H9 (cell line): ENCODE data around the gene CACNA1I. TPM values are rescaled to one million over a fixed set of nuclear protein-coding genes. Genes with fewer than 3 reads are reported as not detected.

Source experiments
- DNase-seq: peaks from one replicate; pipeline ENCODE4 v3.0.0-alpha.2; 2017
- H2AFZ ChIP-seq: one replicate; pipeline ENCODE4 v1.6.1; 2013; ENCODE audit warnings: mild to moderate bottlenecking, low read length, control low read depth, moderate library complexity
- H2AK5ac ChIP-seq: 2 replicates; pipeline ENCODE4 v1.6.1; 2013; ENCODE audit warnings: low read length, control low read depth, mixed read lengths; ENCODE audit not compliant: insufficient read length
- H2BK120ac ChIP-seq: one replicate; pipeline ENCODE4 v1.6.1; 2013; ENCODE audit warnings: low read depth, mild to moderate bottlenecking, low read length, control low read depth, inconsistent platforms; ENCODE audit not compliant: poor library complexity, severe bottlenecking
- H2BK12ac ChIP-seq: 2 replicates; pipeline ENCODE4 v1.6.1; 2013; ENCODE audit warnings: low read length, control low read depth, mixed read lengths, low read depth; ENCODE audit not compliant: insufficient read length
- H2BK15ac ChIP-seq: 2 replicates; pipeline ENCODE4 v1.6.1; 2013; ENCODE audit warnings: low read depth, low read length, control low read depth
- H2BK20ac ChIP-seq: one replicate; pipeline ENCODE4 v1.6.1; 2013; ENCODE audit warnings: low read depth, mild to moderate bottlenecking, low read length, control low read depth, inconsistent platforms; ENCODE audit not compliant: poor library complexity, severe bottlenecking
- H2BK5ac ChIP-seq: 2 replicates; pipeline ENCODE4 v1.6.1; 2013; ENCODE audit warnings: low read length, control low read depth, mixed read lengths; ENCODE audit not compliant: insufficient read length
- H3K14ac ChIP-seq: 2 replicates; pipeline ENCODE4 v1.6.1; 2013; ENCODE audit warnings: low read length, control low read depth; ENCODE audit not compliant: insufficient read depth
- H3K18ac ChIP-seq: 2 replicates; pipeline ENCODE4 v1.6.1; 2013; ENCODE audit warnings: low read depth, mild to moderate bottlenecking, mixed read lengths, low read length, control low read depth; ENCODE audit not compliant: insufficient read length
- H3K23ac ChIP-seq: 2 replicates; pipeline ENCODE4 v1.6.1; 2013; ENCODE audit warnings: low read length, control low read depth, mixed read lengths, low read depth; ENCODE audit not compliant: insufficient read length
- H3K23me2 ChIP-seq: 2 replicates; pipeline ENCODE4 v1.6.1; 2013; ENCODE audit warnings: low read depth, mild to moderate bottlenecking, mixed read lengths, low read length, control low read depth; ENCODE audit not compliant: insufficient read length, poor library complexity, severe bottlenecking
- H3K27ac ChIP-seq: 2 replicates; pipeline ENCODE4 v1.5.1; 2013; ENCODE audit warnings: low read length, control low read depth, mixed read lengths, low read depth; ENCODE audit not compliant: insufficient read length
- H3K27me3 ChIP-seq: 2 replicates; pipeline ENCODE4 v1.6.1; 2013; ENCODE audit warnings: low read length, control low read depth, inconsistent platforms; ENCODE audit not compliant: insufficient read depth
- H3K4ac ChIP-seq: 2 replicates; pipeline ENCODE4 v1.6.1; 2013; ENCODE audit warnings: low read depth, mild to moderate bottlenecking, control low read depth, inconsistent platforms, low read length, moderate library complexity
- H3K4me1 ChIP-seq: 2 replicates; pipeline ENCODE4 v1.6.1; 2013; ENCODE audit warnings: low read length, control low read depth, inconsistent platforms; ENCODE audit not compliant: insufficient read depth
- H3K4me2 ChIP-seq: 2 replicates; pipeline ENCODE4 v1.6.1; 2013; ENCODE audit warnings: low read length, control low read depth, mixed read lengths; ENCODE audit not compliant: insufficient read length, insufficient read depth
- H3K56ac ChIP-seq: 2 replicates; pipeline ENCODE4 v1.6.1; 2013; ENCODE audit warnings: low read depth, mild to moderate bottlenecking, mixed read lengths, low read length, control low read depth; ENCODE audit not compliant: insufficient read length
- H3K79me1 ChIP-seq: 2 replicates; pipeline ENCODE4 v1.6.1; 2013; ENCODE audit warnings: low read depth, mild to moderate bottlenecking, moderate library complexity, low read length, control low read depth, inconsistent platforms; ENCODE audit not compliant: insufficient read depth, poor library complexity, severe bottlenecking
- H3K79me2 ChIP-seq: 2 replicates; pipeline ENCODE4 v1.6.1; 2013; ENCODE audit warnings: low read length, control low read depth, inconsistent platforms; ENCODE audit not compliant: insufficient read depth
- H3K9ac ChIP-seq: 2 replicates; pipeline ENCODE4 v1.6.1; 2013; ENCODE audit warnings: low read length, control low read depth, mixed read lengths; ENCODE audit not compliant: insufficient read length; ENCODE audit errors: extremely low read depth
- H3K9me3 ChIP-seq: one replicate; pipeline ENCODE4 v1.6.1; 2013; ENCODE audit warnings: low read depth, low read length, inconsistent platforms; ENCODE audit not compliant: control insufficient read depth
- H3T11ph ChIP-seq: one replicate; pipeline ENCODE4 v1.6.1; 2013; ENCODE audit warnings: mild to moderate bottlenecking, low read length, control low read depth, inconsistent platforms
- H4K20me1 ChIP-seq: one replicate; pipeline ENCODE4 v1.6.1; 2013; ENCODE audit not compliant: control insufficient read depth, insufficient read length, insufficient read depth
- H4K5ac ChIP-seq: 2 replicates; pipeline ENCODE4 v1.6.1; 2013; ENCODE audit warnings: low read depth, mild to moderate bottlenecking, mixed read lengths, low read length, control low read depth; ENCODE audit not compliant: insufficient read length
- H4K8ac ChIP-seq: replicated peaks from 2 replicates; pipeline ENCODE4 v1.6.1; 2013; ENCODE audit warnings: low read length, control low read depth, mixed read lengths, low read depth; ENCODE audit not compliant: insufficient read length
- H4K91ac ChIP-seq: 2 replicates; pipeline ENCODE4 v1.6.1; 2013; ENCODE audit warnings: low read depth, mild to moderate bottlenecking, moderate library complexity, mixed read lengths, low read length, control low read depth; ENCODE audit not compliant: insufficient read length
- H3K27ac Mint-ChIP-seq, 3 experiments: 2 replicates in 2 of 3; 3 replicates in 1 of 3; pipeline ENCODE4 v1.8.0; 2020 to 2021; ENCODE audit warnings: mixed read lengths in 3 of 3, mild to moderate bottlenecking in 1 of 3, moderate library complexity in 1 of 3
- H3K27me3 Mint-ChIP-seq: 2 replicates; pipeline ENCODE4 v1.8.0; 2021; ENCODE audit warnings: low read depth, mild to moderate bottlenecking, moderate library complexity, mixed read lengths
- H3K36me3 Mint-ChIP-seq, 3 experiments: 2 replicates in 2 of 3; 3 replicates in 1 of 3; pipeline ENCODE4 v1.8.0; 2020 to 2021; ENCODE audit warnings: low read depth in 3 of 3, mixed read lengths in 3 of 3; ENCODE audit not compliant: insufficient read depth in 1 of 3
- H3K4me1 Mint-ChIP-seq, 2 experiments: 2 replicates each; pipeline ENCODE4 v1.8.0; 2020; ENCODE audit warnings: mixed read lengths in 2 of 2
- H3K4me3 Mint-ChIP-seq, 2 experiments: 2 replicates in 1 of 2; 3 replicates in 1 of 2; pipeline ENCODE4 v1.8.0; 2020 to 2021; ENCODE audit warnings: mild to moderate bottlenecking in 2 of 2, mixed read lengths in 2 of 2, moderate library complexity in 1 of 2
- H3K9me3 Mint-ChIP-seq, 2 experiments: 2 replicates in 1 of 2; 3 replicates in 1 of 2; pipeline ENCODE4 v1.8.0; 2020; ENCODE audit warnings: mild to moderate bottlenecking in 2 of 2, mixed read lengths in 2 of 2, moderate library complexity in 1 of 2
- CTCF ChIP-seq: fragments of 200-600 bp; sonication (generic); conservative IDR thresholded peaks from 3 replicates; pipeline ENCODE4 v1.8.0; 2021; ENCODE audit warnings: antibody characterized with exemption, mild to moderate bottlenecking
- WGBS: extraction: QIAGEN DNeasy Blood & Tissue Kit; methylation state at CpG from one replicate; pipeline ENCODE4 v1.1.7; 2013; ENCODE audit warnings: missing lambda C conversion rate, low lambda C conversion rate, mixed read lengths; ENCODE audit not compliant: insufficient read length; ENCODE audit errors: extremely low coverage; 5-methylcytosine and 5-hydroxymethylcytosine counted together
- total RNA-seq: library from RNA; stranded (reverse); gene quantifications from 2 replicates; pipeline ENCODE4 v1.2.1, GENCODE V29; 2021

CACNA1I gene
- total RNA-seq, 1 experiment from 2014 or later: 0.50 TPM

GRCh38 chr22:39718206-39718605 lies 147.7 kb downstream of the CACNA1I start:
- no peak overlapping the region for H3K14ac ChIP-seq
- H3K9me3 ChIP-seq: no peaks in the 10 kb centered on the region
- H2BK15ac ChIP-seq: no peak overlapping the region
- no peak overlapping the region for H2BK20ac ChIP-seq
- H3K36me3 Mint-ChIP-seq: no peaks in the 10 kb centered on the region
- no peak overlapping the region for H3K9ac ChIP-seq
- no peak for DNase-seq
- no peak overlapping the region for H3K4me3 Mint-ChIP-seq
- H4K91ac ChIP-seq: no peak overlapping the region
- H3K27me3 Mint-ChIP-seq: peaks cover 12% of the 10 kb centered on the region
- H3K4me2 ChIP-seq: no peak overlapping the region
- H4K20me1 ChIP-seq: no peaks in the 10 kb centered on the region
- no peak overlapping the region for H3T11ph ChIP-seq
- H3K9me3 Mint-ChIP-seq: no peaks in the 10 kb centered on the region
- WGBS: no CpG with 5 or more reads among the region's 7 CpGs
- no peak overlapping the region for H4K8ac ChIP-seq
- no peak overlapping the region for H2AK5ac ChIP-seq
- H2AFZ ChIP-seq: no peak overlapping the region
- no peaks in the 10 kb centered on the region for H3K23me2 ChIP-seq
- peaks cover 19 to 25% of the 10 kb centered on the region in 2 experiments for H3K4me1 Mint-ChIP-seq
- no peak overlapping the region for H2BK120ac ChIP-seq
- H3K27ac Mint-ChIP-seq: no peak overlapping the region
- no peaks in the 10 kb centered on the region for H3K27me3 ChIP-seq
- H3K79me1 ChIP-seq: no peaks in the 10 kb centered on the region
- no peak overlapping the region for H2BK12ac ChIP-seq
- H4K5ac ChIP-seq: no peak overlapping the region
- H3K4ac ChIP-seq: no peak overlapping the region
- no peak for TF ChIP-seq CTCF
- no peaks in the 10 kb centered on the region for H3K79me2 ChIP-seq
- no peak overlapping the region for H3K27ac ChIP-seq
- no peak overlapping the region for H3K18ac ChIP-seq
- H3K56ac ChIP-seq: no peak overlapping the region
- no peak overlapping the region for H3K23ac ChIP-seq
- no peaks in the 10 kb centered on the region for H3K4me1 ChIP-seq
- H2BK5ac ChIP-seq: no peak overlapping the region
